ENCODE measurements around the gene SPRYD4.

Gene SPRYD4

GRCh38 chr12:56448860-56449621, 19.3 kb upstream of the SPRYD4 start, which contains the start of gene TIMELESS:
Gene TIMELESS (minus strand): TSS chr12:56449426. CDS start chr12:56434170, 15,256 bp downstream.
- peak within 1 kb of the TSS; percentile 89 for H3K9ac ChIP-seq (ENCODE audit: low read length)
- H2AFZ ChIP-seq (ENCODE audit: low read length): no peak within 1 kb of the TSS; the same call in 1 of the 2 replicates
- H3F3A ChIP-seq (ENCODE audit: insufficient read depth, low read length): no peaks in the 10 kb centered on the region
- H3K4me2 ChIP-seq (ENCODE audit: low read length): peak within 1 kb of the TSS; percentile 81
- no peak for TF ChIP-seq CTCF (IDR thresholded peaks at IDR 0.05; ENCODE audit: low read length)
- no peak for TF ChIP-seq EZH2 (IDR thresholded peaks at IDR 0.05; ENCODE audit: borderline replicate concordance, low read length)
- no peaks in the 10 kb centered on the region for H4K20me1 ChIP-seq (ENCODE audit: insufficient read depth, low read length)
- peak within 1 kb of the TSS; percentile 84 for H3K4me3 ChIP-seq (ENCODE audit: low read depth, low read length, poor library complexity, severe bottlenecking)
- H3K79me2 ChIP-seq (ENCODE audit: insufficient read depth, low read length): 0 out of 2 replicates have a peak, but pooled peaks cover 5% of the 10 kb centered on the region
- no peaks in the 10 kb centered on the region for H3K27me3 ChIP-seq (ENCODE audit: insufficient read depth, low read length)
- H3K27ac ChIP-seq (ENCODE audit: low read depth, low read length, poor library complexity, severe bottlenecking): peak within 1 kb of the TSS; percentile 84
- H3K4me1 ChIP-seq (ENCODE audit: insufficient read depth, low read length, severe bottlenecking): peaks cover 18% of the 10 kb centered on the region
- H3K36me3 ChIP-seq (ENCODE audit: insufficient read depth, low read length): peaks cover 14% of the 10 kb centered on the region
- H3K9me3 ChIP-seq (ENCODE audit: low read length): no peaks in the 10 kb centered on the region
- H3K9me2 ChIP-seq (ENCODE audit: low read depth, low read length): no peaks in the 10 kb centered on the region

GRCh38 chr12:56449622-56449984, 18.8 kb upstream of the SPRYD4 start:
- TF ChIP-seq CTCF (IDR thresholded peaks at IDR 0.05; ENCODE audit: low read length): no peak
- no peak for TF ChIP-seq EZH2 (IDR thresholded peaks at IDR 0.05; ENCODE audit: borderline replicate concordance, low read length)
- no peak overlapping the region; the same call in 1 of the 2 replicates for H2AFZ ChIP-seq (ENCODE audit: low read length)

GRCh38 chr12:56450241-56450640, 18.1 kb upstream of the SPRYD4 start:
- H4K20me1 ChIP-seq (ENCODE audit: insufficient read depth, low read length): no peaks in the 10 kb centered on the region
- no peaks in the 10 kb centered on the region for H3K9me3 ChIP-seq (ENCODE audit: low read length)
- no peak overlapping the region for H3K4me3 ChIP-seq (ENCODE audit: low read depth, low read length, poor library complexity, severe bottlenecking)
- peak overlapping the region; percentile 81; the same call in 1 of the 2 replicates for H3K4me2 ChIP-seq (ENCODE audit: low read length)
- no peak overlapping the region; the same call in 1 of the 2 replicates for H3K9ac ChIP-seq (ENCODE audit: low read length)
- H3K79me2 ChIP-seq (ENCODE audit: insufficient read depth, low read length): no peaks in the 10 kb centered on the region
- no peak overlapping the region for H2AFZ ChIP-seq (ENCODE audit: low read length)
- H3K4me1 ChIP-seq (ENCODE audit: insufficient read depth, low read length, severe bottlenecking): peaks cover 18% of the 10 kb centered on the region
- no peaks in the 10 kb centered on the region for H3K9me2 ChIP-seq (ENCODE audit: low read depth, low read length)
- H3F3A ChIP-seq (ENCODE audit: insufficient read depth, low read length): no peaks in the 10 kb centered on the region
- no peak for TF ChIP-seq CTCF (IDR thresholded peaks at IDR 0.05; ENCODE audit: low read length)
- no peak for TF ChIP-seq EZH2 (IDR thresholded peaks at IDR 0.05; ENCODE audit: borderline replicate concordance, low read length)
- no peaks in the 10 kb centered on the region for H3K27me3 ChIP-seq (ENCODE audit: insufficient read depth, low read length)
- H3K27ac ChIP-seq (ENCODE audit: low read depth, low read length, poor library complexity, severe bottlenecking): no peak overlapping the region
- peaks cover 6% of the 10 kb centered on the region; the same call in 1 of the 2 replicates for H3K36me3 ChIP-seq (ENCODE audit: insufficient read depth, low read length)

More at GRCh38 chr12:56449622-56449984, 18.8 kb upstream of the SPRYD4 start:
- no peaks in the 10 kb centered on the region for H3K79me2 ChIP-seq (ENCODE audit: insufficient read depth, low read length)
- peaks cover 8% of the 10 kb centered on the region; the same call in 1 of the 2 replicates for H3K36me3 ChIP-seq (ENCODE audit: insufficient read depth, low read length)
- peak overlapping the region; percentile 84 for H3K4me3 ChIP-seq (ENCODE audit: low read depth, low read length, poor library complexity, severe bottlenecking)
- peak overlapping the region; percentile 89 for H3K9ac ChIP-seq (ENCODE audit: low read length)
- no peaks in the 10 kb centered on the region for H3K9me2 ChIP-seq (ENCODE audit: low read depth, low read length)
- no peaks in the 10 kb centered on the region for H3K27me3 ChIP-seq (ENCODE audit: insufficient read depth, low read length)
- H3K27ac ChIP-seq (ENCODE audit: low read depth, low read length, poor library complexity, severe bottlenecking): peak overlapping the region; percentile 84
- H3K4me1 ChIP-seq (ENCODE audit: insufficient read depth, low read length, severe bottlenecking): peaks cover 18% of the 10 kb centered on the region
- H3K4me2 ChIP-seq (ENCODE audit: low read length): peak overlapping the region; percentile 81
- H4K20me1 ChIP-seq (ENCODE audit: insufficient read depth, low read length): no peaks in the 10 kb centered on the region
- no peaks in the 10 kb centered on the region for H3F3A ChIP-seq (ENCODE audit: insufficient read depth, low read length)
- no peaks in the 10 kb centered on the region for H3K9me3 ChIP-seq (ENCODE audit: low read length)

Data from OCI-LY1 (cell line).